ENCODE data around the gene SIGLEC8.
"Not testable (repeated sequence)": the region's sequence is repeated elsewhere in the genome, so short reads cannot be mapped to it uniquely, and the experiment has no call there.

Gene SIGLEC8

GRCh38 chr19:51458051-51458645, at the start of gene SIGLEC8:
Gene SIGLEC8, minus strand, starts transcription at chr19:51458454. Its CDS starts 67 bp downstream, at chr19:51458387.
- H3K9ac ChIP-seq (ENCODE audit: low read length): no peak within 1 kb of the TSS
- H3K9me3 ChIP-seq (ENCODE audit: control insufficient read depth, low read depth, low read length): no peaks in the 10 kb centered on the region
- no peaks in the 10 kb centered on the region for H3K4me1 ChIP-seq (ENCODE audit: control insufficient read depth, low read depth, low read length)
- no peak within 1 kb of the TSS for H3K27ac ChIP-seq (ENCODE audit: low read length)
- no peaks in the 10 kb centered on the region for H3K36me3 ChIP-seq (ENCODE audit: control insufficient read depth, low read depth, low read length)
- H3K27me3 ChIP-seq (ENCODE audit: control insufficient read depth, insufficient read depth, low read length): peaks cover 5% of the 10 kb centered on the region
- H3K4me3 ChIP-seq (ENCODE audit: low read length): no peak within 1 kb of the TSS

GRCh38 chr19:51507640-51508058, 49.4 kb upstream of the SIGLEC8 start:
- Histone ChIP-seq H3K9ac (ENCODE audit: low read length) (no peak overlapping the region), H3K9me3 (ENCODE audit: control insufficient read depth, low read depth, low read length) (no peaks in the 10 kb centered on the region), H3K27me3 (ENCODE audit: control insufficient read depth, insufficient read depth, low read length) (no peaks in the 10 kb centered on the region), H3K27ac (ENCODE audit: low read length) (no peak overlapping the region), H3K4me1 (ENCODE audit: control insufficient read depth, low read depth, low read length) (no peaks in the 10 kb centered on the region), H3K4me3 (ENCODE audit: low read length) (no peak overlapping the region), H3K36me3 (ENCODE audit: control insufficient read depth, low read depth, low read length) (no peaks in the 10 kb centered on the region)

GRCh38 chr19:51507192-51507591, 48.9 kb upstream of the SIGLEC8 start:
- Histone ChIP-seq H3K27ac (ENCODE audit: low read length) (no peak overlapping the region), H3K36me3 (ENCODE audit: control insufficient read depth, low read depth, low read length) (no peaks in the 10 kb centered on the region), H3K9ac (ENCODE audit: low read length) (no peak overlapping the region), H3K27me3 (ENCODE audit: control insufficient read depth, insufficient read depth, low read length) (no peaks in the 10 kb centered on the region), H3K9me3 (ENCODE audit: control insufficient read depth, low read depth, low read length) (no peaks in the 10 kb centered on the region), H3K4me1 (ENCODE audit: control insufficient read depth, low read depth, low read length) (no peaks in the 10 kb centered on the region), H3K4me3 (ENCODE audit: low read length) (no peak overlapping the region)

GRCh38 chr19:51505904-51506303, 47.6 kb upstream of the SIGLEC8 start:
- no peak overlapping the region for H3K4me3 ChIP-seq (ENCODE audit: low read length)
- no peak overlapping the region for H3K27ac ChIP-seq (ENCODE audit: low read length)
- H3K4me1 ChIP-seq (ENCODE audit: control insufficient read depth, low read depth, low read length): no peaks in the 10 kb centered on the region
- H3K36me3 ChIP-seq (ENCODE audit: control insufficient read depth, low read depth, low read length): no peaks in the 10 kb centered on the region
- H3K9me3 ChIP-seq (ENCODE audit: control insufficient read depth, low read depth, low read length): no peaks in the 10 kb centered on the region
- no peak overlapping the region for H3K9ac ChIP-seq (ENCODE audit: low read length)
- H3K27me3 ChIP-seq (ENCODE audit: control insufficient read depth, insufficient read depth, low read length): no peaks in the 10 kb centered on the region

GRCh38 chr19:51503896-51504295, 45.6 kb upstream of the SIGLEC8 start:
- H3K36me3 ChIP-seq (ENCODE audit: control insufficient read depth, low read depth, low read length): no peaks in the 10 kb centered on the region
- no peaks in the 10 kb centered on the region for H3K4me1 ChIP-seq (ENCODE audit: control insufficient read depth, low read depth, low read length)

GRCh38 chr19:51503286-51503817, 45.1 kb upstream of the SIGLEC8 start:
- Histone ChIP-seq H3K27me3 (ENCODE audit: control insufficient read depth, insufficient read depth, low read length) (no peaks in the 10 kb centered on the region), H3K36me3 (ENCODE audit: control insufficient read depth, low read depth, low read length) (no peaks in the 10 kb centered on the region), H3K4me3 (ENCODE audit: low read length) (no peak overlapping the region), H3K27ac (ENCODE audit: low read length) (no peak overlapping the region), H3K4me1 (ENCODE audit: control insufficient read depth, low read depth, low read length) (no peaks in the 10 kb centered on the region), H3K9me3 (ENCODE audit: control insufficient read depth, low read depth, low read length) (peaks cover 2% of the 10 kb centered on the region), H3K9ac (ENCODE audit: low read length) (no peak overlapping the region)

More at GRCh38 chr19:51503896-51504295, 45.6 kb upstream of the SIGLEC8 start:
- H3K27ac ChIP-seq (ENCODE audit: low read length): no peak overlapping the region
- H3K9me3 ChIP-seq (ENCODE audit: control insufficient read depth, low read depth, low read length): peaks cover 2% of the 10 kb centered on the region
- no peak overlapping the region for H3K4me3 ChIP-seq (ENCODE audit: low read length)
- H3K27me3 ChIP-seq (ENCODE audit: control insufficient read depth, insufficient read depth, low read length): no peaks in the 10 kb centered on the region
- no peak overlapping the region for H3K9ac ChIP-seq (ENCODE audit: low read length)

GRCh38 chr19:51501594-51502263, 43.5 kb upstream of the SIGLEC8 start, which contains the start of gene SIGLEC12:
Gene SIGLEC12, minus strand, starts transcription at chr19:51501800. Its CDS starts 67 bp downstream, at chr19:51501733.
- no peak within 1 kb of the TSS for H3K4me3 ChIP-seq (ENCODE audit: low read length)
- no peak within 1 kb of the TSS for H3K27ac ChIP-seq (ENCODE audit: low read length)
- H3K4me1 ChIP-seq (ENCODE audit: control insufficient read depth, low read depth, low read length): no peaks in the 10 kb centered on the region
- no peaks in the 10 kb centered on the region for H3K27me3 ChIP-seq (ENCODE audit: control insufficient read depth, insufficient read depth, low read length)
- H3K9me3 ChIP-seq (ENCODE audit: control insufficient read depth, low read depth, low read length): peaks cover 2% of the 10 kb centered on the region
- H3K36me3 ChIP-seq (ENCODE audit: control insufficient read depth, low read depth, low read length): no peaks in the 10 kb centered on the region
- no peak within 1 kb of the TSS for H3K9ac ChIP-seq (ENCODE audit: low read length)

- not testable (repeated sequence) for H3K9me3 ChIP-seq (ENCODE audit: control insufficient read depth, low read depth, low read length); H3K9ac ChIP-seq (ENCODE audit: low read length); H3K4me1 ChIP-seq (ENCODE audit: control insufficient read depth, low read depth, low read length); H3K27me3 ChIP-seq (ENCODE audit: control insufficient read depth, insufficient read depth, low read length); H3K27ac ChIP-seq (ENCODE audit: low read length); H3K4me3 ChIP-seq (ENCODE audit: low read length); H3K36me3 ChIP-seq (ENCODE audit: control insufficient read depth, low read depth, low read length)
Observed at GRCh38 chr19:51500931-51501330, 42.7 kb upstream of the SIGLEC8 start.

- H3K4me1 ChIP-seq (ENCODE audit: control insufficient read depth, low read depth, low read length): no peaks in the 10 kb centered on the region
- H3K9ac ChIP-seq (ENCODE audit: low read length): no peak overlapping the region
- H3K36me3 ChIP-seq (ENCODE audit: control insufficient read depth, low read depth, low read length): no peaks in the 10 kb centered on the region
- H3K4me3 ChIP-seq (ENCODE audit: low read length): no peak overlapping the region
- H3K27me3 ChIP-seq (ENCODE audit: control insufficient read depth, insufficient read depth, low read length): no peaks in the 10 kb centered on the region
- peaks cover 2% of the 10 kb centered on the region for H3K9me3 ChIP-seq (ENCODE audit: control insufficient read depth, low read depth, low read length)
- no peak overlapping the region for H3K27ac ChIP-seq (ENCODE audit: low read length)
Observed at GRCh38 chr19:51497666-51498065, 39.4 kb upstream of the SIGLEC8 start.

DNA sequence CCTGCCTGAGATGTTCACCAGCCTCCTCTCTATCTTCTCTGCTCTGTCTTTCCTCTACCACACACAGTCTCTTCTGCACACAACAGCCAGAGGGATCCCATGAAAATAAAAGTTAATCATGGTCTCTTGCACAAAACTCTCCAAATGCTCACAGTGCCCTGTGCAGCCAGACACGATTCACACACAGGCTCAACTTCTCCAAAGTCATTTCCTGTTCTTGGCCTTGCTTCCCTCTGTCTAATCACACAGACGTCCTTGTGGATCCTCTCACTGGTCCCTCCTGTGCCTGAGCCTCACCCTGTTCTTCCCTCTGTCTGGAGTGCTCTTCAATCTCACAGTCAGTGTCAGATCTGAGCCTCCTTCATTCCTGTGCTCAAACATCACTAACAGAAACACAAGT, 35.5 kb upstream of the SIGLEC8 start:
- Histone ChIP-seq H3K4me1 (ENCODE audit: control insufficient read depth, low read depth, low read length) (no peaks in the 10 kb centered on the region), H3K9me3 (ENCODE audit: control insufficient read depth, low read depth, low read length) (peaks cover 11% of the 10 kb centered on the region), H3K27me3 (ENCODE audit: control insufficient read depth, insufficient read depth, low read length) (no peaks in the 10 kb centered on the region), H3K4me3 (ENCODE audit: low read length) (no peak overlapping the region), H3K36me3 (ENCODE audit: control insufficient read depth, low read depth, low read length) (no peaks in the 10 kb centered on the region), H3K27ac (ENCODE audit: low read length) (no peak overlapping the region), H3K9ac (ENCODE audit: low read length) (no peak overlapping the region)

GRCh38 chr19:51491586-51491985, 33.3 kb upstream of the SIGLEC8 start:
- H3K4me3 ChIP-seq (ENCODE audit: low read length): no peak overlapping the region
- no peaks in the 10 kb centered on the region for H3K27me3 ChIP-seq (ENCODE audit: control insufficient read depth, insufficient read depth, low read length)
- H3K9ac ChIP-seq (ENCODE audit: low read length): no peak overlapping the region
- H3K9me3 ChIP-seq (ENCODE audit: control insufficient read depth, low read depth, low read length): peaks cover 11% of the 10 kb centered on the region
- no peaks in the 10 kb centered on the region for H3K36me3 ChIP-seq (ENCODE audit: control insufficient read depth, low read depth, low read length)
- H3K4me1 ChIP-seq (ENCODE audit: control insufficient read depth, low read depth, low read length): no peaks in the 10 kb centered on the region
- no peak overlapping the region for H3K27ac ChIP-seq (ENCODE audit: low read length)

- no peak overlapping the region for H3K27ac ChIP-seq (ENCODE audit: low read length)
- H3K9me3 ChIP-seq (ENCODE audit: control insufficient read depth, low read depth, low read length): peaks cover 16% of the 10 kb centered on the region
- no peaks in the 10 kb centered on the region for H3K4me1 ChIP-seq (ENCODE audit: control insufficient read depth, low read depth, low read length)
- no peak overlapping the region for H3K9ac ChIP-seq (ENCODE audit: low read length)
- no peaks in the 10 kb centered on the region for H3K27me3 ChIP-seq (ENCODE audit: control insufficient read depth, insufficient read depth, low read length)
- no peaks in the 10 kb centered on the region for H3K36me3 ChIP-seq (ENCODE audit: control insufficient read depth, low read depth, low read length)
- H3K4me3 ChIP-seq (ENCODE audit: low read length): no peak overlapping the region
Observed at GRCh38 chr19:51490676-51491075, 32.4 kb upstream of the SIGLEC8 start.
